ENCODE data around the gene MTSS2. TPM values are rescaled to one million over a fixed set of nuclear protein-coding genes. Genes with fewer than 3 reads are reported as not detected.

The MTSS2 gene
- total RNA-seq, 2 experiments from 2014 or later, result 2.0 to 2.5 TPM

DNA sequence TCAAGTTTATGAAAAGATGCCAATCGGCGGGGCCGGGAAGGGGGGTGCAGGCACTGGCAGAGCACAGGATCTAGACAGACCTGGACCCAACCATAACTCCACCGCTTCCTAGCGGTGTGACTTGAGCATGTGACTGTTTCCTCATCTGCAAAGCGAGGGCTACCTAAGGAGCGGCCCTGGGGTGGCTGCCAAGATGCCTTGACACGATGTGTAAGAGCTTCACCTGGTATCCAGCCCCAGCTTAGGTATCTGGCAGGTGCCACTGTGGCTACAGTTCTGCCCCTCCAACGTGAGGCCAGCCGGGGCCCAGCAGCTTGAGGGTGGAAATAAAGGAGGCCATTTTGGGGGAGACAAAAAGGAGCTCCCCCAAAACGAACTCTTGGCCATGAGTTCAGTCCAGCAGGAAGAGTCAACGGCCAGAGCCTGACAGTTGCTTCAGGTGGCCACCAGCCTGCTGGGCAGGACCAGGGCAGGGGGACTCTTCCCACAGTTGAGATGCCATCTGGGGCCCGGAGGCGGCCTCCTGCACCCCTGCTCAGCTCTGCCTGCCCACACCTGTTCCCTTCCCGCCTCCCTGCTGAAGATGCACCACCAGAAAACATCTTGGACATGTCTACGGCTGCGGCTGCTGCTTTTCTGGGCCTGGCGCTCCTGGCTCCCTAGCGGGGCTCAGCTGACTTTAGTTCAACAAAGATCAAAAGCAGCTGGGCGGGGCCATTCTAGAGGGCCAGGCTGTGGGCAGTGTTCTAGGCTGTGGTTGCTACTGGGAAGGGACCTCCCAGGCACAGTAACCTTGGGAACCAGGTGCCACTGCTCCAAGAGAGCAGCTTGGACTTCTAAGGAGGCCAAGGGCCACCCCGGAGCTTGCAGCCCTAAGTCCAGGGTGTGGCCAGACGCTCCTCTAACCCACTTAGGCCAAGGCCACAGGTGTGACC is 3.4 kb upstream of the MTSS2 start:
- POLR2A ChIA-PET, result no interaction called here
- CTCF ChIA-PET, result interaction anchor here (0.7 to 2.2 kb wide), 2 partner anchors 10 to 81 kb away, joined by 3 to 6 read pairs; no protein-coding TSS in a partner anchor

DNA sequence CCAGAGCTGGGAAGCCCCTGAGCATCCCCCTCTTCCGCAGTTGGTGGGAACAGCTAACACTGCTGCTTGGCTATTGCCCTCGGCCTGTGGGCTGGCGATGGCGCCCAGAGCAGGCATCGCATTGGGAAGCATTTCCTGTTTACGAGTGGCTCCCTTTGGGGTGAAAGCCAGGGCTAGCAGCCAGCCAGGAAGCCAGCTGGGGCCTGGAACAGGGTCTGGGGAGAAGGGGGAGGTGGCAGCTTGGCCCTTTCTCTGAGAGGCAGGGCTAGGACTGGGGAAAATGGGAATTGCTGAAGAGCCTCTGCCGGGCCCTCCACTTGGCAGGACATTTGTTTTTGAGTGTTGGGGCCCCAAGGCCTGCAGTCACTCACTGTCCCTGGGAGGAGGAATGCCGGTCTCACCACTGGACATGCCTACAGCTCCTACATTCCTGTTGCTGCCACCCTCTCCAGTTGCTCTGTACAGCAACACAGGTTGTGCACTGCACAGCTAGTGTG is 2.4 kb upstream of the MTSS2 start:
- CTCF ChIA-PET, result interaction anchor here (0.5 to 2.2 kb wide), 3 partner anchors 9 to 366 kb away, joined by 3 to 6 read pairs (median 5); no protein-coding TSS in a partner anchor

DNA sequence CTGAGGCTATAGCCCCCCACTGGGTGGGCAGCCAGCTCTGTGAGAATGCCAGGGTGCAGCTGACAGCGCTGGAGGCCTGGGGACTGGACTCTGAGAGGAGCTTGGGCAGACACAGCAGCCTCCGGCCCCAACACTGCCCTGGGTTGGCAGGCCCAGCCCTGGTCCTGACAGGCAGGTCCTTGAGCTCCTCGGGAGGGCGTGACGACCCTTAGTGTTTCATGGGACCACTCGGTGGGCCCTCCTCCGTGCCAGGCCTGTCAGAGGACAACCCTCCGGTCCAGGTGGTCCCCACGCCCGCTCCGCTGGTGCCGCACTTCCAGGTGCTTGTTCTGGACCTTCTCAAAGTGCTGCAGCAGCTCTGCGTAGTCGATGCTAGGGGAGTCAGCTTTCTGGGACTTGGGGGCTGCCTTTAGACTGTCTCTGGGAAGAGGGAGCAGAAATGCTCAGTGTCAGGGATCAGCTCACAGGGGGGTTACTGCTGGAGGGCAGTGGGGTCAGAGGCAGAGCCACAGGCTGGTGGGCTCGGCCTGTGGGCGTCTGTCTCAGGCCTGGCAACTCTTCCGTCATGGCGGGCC is 1.9 kb upstream of the MTSS2 start:
- ChIA-PET CTCF (interaction anchor here (0.5 to 2.2 kb wide), 4 partner anchors 8 to 366 kb away, joined by 3 to 8 read pairs (median 6); no protein-coding TSS in a partner anchor), POLR2A (no interaction called here)

More for the DNA sequence above, 2.4 kb upstream of the MTSS2 start:
- POLR2A ChIA-PET, result no interaction called here

DNA sequence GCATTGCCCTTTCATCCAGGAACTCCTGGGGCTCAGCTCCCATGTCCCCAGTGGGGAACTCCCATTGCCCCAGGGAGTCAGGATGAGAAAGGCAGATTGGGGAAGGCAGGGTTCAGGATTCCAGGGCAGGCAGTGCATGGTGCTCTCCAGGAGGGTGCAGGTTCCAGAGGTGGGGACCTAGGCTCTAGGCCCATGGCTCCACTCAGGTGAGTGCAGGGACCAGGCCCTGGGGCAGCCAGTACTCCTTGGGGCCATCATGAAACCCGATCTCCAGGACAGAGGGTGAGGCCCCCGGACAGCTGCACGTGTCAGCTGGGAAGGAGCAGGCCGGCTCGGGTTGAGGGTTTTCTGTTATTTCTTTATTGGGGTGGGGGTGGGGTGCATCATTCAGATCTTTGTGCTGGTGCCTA is 1.3 kb upstream of the MTSS2 start:
- POLR2A ChIA-PET, result no interaction called here

DNA sequence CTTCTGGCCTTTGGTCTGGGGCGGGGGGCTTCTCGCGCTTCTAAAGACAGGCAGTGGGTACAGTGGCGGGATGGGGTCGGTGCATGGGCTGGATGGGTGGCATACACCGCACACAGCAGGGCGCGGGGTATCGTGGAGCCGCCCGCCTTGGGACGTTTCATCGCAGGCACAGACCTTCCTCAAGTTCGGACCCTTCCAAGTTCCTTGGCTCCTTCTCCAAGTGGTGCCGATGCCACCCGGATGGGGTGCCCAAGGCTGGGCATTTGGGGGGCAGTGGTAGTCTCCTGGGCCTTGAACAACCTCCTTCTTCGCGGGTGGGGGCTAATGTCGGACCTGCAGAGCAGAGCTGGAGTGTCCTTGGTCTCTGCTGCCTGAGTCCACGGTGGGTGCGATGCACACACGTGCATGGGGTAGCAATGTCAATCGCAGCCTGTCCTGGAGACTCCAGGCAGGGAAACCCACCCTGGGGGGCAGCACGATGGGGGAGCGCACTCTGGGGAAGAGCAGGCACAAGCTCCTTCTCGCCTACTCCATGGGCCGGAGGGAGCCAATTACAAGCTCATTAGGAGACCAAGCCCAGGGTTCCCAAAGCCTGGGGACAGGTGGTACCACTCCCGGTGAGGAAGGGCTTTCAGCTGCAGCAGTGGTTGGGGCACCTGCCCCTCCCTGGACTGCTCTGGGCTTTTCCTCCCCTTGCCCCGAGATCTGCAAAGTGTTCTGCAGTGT is 686 bp upstream of the MTSS2 start:
- POLR2A ChIA-PET, result no interaction called here
- CTCF ChIA-PET, result interaction anchor here (1.7 kb wide), 1 partner anchor 85 kb away, joined by 8 read pairs; no protein-coding TSS in a partner anchor

More for the DNA sequence above, 1.3 kb upstream of the MTSS2 start:
- CTCF ChIA-PET, result interaction anchor here (0.9 to 2.2 kb wide), 3 partner anchors 8 to 84 kb away, joined by 3 to 8 read pairs (median 6); no protein-coding TSS in a partner anchor

DNA sequence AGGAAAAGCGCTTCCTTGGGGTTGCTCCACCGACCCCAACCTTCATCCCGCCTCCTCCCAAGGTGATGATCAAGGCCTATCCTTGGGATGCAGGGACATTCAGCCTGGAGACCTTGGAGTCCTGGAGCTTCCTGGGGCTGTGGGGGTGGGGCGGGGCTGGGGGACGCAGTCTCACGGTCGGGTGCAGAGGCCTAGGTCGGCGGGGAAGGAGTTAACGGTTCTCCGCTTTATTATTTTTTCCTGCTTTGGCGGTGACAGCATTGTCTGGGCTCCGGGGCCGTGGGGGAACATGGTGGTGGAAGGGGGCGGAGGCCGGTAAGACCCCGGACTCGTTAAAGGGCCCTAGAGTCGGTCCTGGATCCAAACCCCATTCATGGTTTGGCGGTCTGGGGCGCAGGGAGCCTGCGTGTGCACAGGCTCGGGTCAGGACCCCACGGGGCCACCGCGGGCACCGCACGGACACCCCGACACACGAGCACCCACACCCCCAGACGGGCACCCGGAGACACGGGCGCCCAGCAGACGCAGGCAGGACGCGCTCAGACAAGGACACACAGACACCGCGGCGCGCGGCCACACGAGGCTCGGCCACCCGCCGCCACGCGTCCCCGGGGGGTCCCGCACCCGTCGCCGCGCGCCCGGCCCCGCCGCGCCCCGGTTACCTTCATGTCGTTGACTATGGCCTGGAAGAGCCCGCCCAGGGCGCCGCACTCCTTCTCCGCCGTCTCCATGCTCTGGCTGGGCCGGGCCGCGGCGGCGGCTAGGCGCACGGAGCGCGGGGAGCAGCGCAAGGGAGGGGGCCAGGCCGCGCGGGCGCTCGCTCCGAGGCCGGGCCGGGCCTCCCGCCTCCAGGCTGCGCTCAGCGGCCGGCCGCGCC is 554 bp downstream of the MTSS2 start:
- ChIA-PET POLR2A (no interaction called here), CTCF (interaction anchor here (1.2 kb wide), 1 partner anchor 86 kb away, joined by 5 read pairs; no protein-coding TSS in a partner anchor)

DNA sequence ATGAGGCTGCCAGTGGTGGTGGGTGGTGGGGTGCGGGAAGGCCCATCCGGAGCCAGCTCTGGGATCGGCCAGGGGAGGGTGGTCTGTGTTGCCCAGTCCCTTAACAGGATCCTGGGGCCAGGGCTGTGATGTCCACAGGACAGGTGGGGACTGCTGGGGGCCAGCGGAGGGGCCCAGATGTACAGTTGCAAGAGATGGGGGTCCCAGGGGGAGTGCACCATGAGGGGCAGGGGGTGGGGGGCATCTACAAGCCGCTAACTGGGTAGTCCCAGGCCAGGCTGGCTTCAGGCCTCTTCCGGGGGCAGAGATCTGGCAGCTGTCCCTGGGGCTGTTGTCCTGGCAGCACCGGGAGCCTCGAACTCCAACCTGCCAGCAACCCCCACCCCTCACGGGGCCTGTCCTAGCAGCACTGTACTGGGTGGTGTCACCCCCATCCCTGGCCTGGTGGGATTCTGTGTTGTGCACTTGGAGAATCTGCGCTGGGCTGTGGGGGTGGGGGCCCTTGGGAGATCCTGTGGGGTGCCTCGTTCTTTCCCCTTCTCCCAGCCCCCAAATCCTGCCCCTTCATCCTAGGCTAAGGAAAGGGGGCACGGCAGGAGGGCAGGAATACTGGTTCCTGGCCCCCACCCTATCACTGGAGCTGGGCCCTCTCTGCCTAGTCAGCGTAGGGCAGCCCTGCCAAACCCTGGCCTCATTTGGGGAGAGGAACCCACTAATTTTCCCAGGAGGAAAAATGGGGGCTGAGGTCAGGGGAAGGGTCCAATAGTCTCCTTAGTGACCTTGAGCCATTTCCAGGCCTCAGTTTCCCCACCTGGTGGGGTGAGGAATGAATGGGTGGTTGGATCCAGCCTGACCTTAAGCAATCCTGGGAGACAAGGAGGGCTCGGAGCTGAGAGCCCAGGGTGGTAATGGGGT is 1.4 kb downstream of the MTSS2 start:
- CTCF ChIA-PET, result interaction anchor here (1.2 kb wide), 1 partner anchor 87 kb away, joined by 5 read pairs; no protein-coding TSS in a partner anchor
- POLR2A ChIA-PET, result no interaction called here

DNA sequence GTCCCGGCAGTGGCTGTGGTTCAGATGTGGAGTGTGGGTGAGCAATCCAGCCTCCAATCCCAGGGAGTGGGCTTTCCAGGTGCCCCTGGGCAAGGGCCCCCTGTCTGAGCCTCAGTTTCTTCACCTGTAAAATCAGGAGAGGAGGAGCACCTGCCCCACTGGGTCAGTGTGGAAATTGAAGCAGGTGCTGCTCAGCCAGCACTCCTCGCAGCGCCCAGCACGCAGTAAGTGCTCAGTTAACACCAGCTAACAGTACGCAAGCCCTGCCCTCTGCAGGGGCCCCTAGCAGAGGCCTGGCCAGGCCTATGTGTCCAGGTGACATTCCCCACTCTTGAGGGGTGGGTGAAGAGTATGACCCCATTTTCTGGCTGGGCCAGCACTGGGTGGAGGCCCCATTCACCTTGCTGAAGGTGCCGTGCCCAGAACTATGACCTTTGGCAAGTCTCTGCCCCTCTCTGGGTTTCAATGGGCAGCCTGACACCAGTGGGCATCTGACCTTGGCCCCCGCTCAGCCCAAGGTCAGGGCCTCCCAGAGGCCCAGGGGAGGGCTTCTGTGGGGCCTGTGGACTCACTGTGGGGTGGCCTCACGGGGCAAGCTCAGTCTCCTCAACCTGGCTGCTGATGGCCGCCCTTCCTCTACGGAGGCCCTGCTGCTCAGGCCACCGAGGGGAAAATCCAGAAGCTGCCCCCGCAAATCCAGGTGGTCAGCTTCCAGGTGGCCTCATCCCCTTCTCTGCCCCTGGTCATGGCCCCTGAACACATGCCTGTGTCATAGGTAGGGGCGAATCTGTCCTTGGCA is 2.5 kb downstream of the MTSS2 start:
- ChIA-PET POLR2A (no interaction called here), CTCF (interaction anchor here (1.0 kb wide), 1 partner anchor 1559 kb away, joined by 3 read pairs; no protein-coding TSS in a partner anchor)

DNA sequence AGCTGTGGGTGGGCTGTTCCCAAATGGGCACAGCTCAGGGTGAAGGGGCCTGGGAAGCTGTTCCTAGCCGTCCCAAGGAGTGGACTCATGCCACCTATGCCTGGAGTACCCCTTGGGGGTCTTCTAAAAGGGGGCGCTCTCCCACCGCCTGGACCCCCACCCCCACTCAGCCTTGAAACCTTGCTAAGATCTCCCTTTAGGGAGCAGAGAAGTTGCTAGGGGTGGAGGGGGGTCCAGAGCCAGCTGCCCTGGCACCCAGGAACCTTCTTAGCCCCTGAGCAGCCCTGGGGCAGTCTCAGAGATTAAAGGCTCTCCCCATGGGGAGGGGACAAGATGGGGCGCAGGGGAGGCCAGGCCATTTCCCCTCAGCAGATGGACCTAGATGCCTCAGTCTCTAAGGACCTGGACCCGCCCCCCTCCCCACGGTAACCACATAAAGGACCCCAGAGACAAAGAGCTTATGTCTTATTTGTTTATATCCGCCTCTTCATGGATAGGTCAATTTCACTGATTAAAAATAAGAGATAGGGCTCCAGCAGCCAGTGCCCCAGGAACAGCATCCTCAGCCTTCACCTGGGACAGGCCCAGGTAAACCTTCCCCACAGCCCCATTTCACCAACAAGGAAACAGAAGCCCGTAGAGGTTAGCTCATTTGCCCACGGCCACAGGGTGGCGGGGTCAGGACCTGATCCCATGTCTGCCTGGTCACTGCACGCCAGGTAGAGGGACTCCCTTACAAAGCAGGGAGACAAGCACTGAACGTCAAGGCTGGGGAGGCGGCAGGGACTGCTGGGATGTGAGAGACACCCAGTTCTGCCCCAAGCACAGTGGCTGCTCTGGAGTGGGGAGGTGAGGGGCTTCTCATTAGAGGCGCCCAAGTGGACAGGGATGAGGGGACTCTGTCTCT is 3.4 kb downstream of the MTSS2 start:
- CTCF ChIA-PET, result interaction anchor here (0.5 to 1.0 kb wide), 2 partner anchors 11 to 1559 kb away, joined by 3 read pairs; no protein-coding TSS in a partner anchor
- POLR2A ChIA-PET, result no interaction called here

DNA sequence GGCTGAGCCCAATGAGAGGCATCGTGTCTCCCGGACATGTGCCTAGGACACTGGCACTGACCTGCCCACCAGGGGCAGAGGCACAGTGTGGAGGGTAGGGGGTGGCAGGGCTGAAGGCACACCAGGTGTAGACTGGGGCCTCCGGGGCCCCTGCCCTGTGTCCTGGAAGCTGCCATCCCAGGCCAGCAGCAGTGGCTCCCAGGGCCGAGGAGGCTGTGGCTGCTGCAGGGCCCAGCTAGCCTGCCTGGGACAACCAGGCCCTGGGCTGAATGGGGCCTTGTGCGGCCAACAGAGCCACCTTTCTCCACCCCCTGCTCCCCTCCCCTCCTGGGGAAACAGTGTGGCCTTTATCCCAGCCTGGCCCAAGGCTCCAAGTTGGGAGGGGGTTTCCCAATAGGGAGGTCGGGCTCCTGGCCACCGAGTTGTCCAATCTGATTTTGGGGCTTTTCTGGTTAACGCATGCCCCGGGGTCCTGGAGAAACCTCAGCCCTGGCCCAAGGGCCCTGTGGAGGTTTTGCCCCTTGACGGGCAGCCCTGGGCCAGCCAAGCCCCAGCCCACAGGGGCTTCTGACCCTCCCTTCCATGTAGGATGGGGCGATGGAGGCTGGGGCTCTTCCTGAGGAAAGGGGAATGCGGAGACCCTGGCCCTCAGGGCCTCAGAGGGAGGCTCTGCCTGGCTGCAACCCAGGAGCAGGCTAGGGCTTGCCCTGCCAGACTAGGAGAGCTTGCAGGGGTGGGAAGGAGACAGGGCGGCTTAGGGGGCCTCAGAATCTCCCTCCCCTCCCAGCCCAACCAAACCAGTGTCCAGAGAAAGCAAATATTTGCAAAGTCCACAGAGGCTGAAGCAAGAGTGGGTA is 4.2 kb downstream of the MTSS2 start:
- POLR2A ChIA-PET, result no interaction called here
- CTCF ChIA-PET, result interaction anchor here (0.5 to 1.6 kb wide), 2 partner anchors 10 to 88 kb away, joined by 3 to 5 read pairs; no protein-coding TSS in a partner anchor

DNA sequence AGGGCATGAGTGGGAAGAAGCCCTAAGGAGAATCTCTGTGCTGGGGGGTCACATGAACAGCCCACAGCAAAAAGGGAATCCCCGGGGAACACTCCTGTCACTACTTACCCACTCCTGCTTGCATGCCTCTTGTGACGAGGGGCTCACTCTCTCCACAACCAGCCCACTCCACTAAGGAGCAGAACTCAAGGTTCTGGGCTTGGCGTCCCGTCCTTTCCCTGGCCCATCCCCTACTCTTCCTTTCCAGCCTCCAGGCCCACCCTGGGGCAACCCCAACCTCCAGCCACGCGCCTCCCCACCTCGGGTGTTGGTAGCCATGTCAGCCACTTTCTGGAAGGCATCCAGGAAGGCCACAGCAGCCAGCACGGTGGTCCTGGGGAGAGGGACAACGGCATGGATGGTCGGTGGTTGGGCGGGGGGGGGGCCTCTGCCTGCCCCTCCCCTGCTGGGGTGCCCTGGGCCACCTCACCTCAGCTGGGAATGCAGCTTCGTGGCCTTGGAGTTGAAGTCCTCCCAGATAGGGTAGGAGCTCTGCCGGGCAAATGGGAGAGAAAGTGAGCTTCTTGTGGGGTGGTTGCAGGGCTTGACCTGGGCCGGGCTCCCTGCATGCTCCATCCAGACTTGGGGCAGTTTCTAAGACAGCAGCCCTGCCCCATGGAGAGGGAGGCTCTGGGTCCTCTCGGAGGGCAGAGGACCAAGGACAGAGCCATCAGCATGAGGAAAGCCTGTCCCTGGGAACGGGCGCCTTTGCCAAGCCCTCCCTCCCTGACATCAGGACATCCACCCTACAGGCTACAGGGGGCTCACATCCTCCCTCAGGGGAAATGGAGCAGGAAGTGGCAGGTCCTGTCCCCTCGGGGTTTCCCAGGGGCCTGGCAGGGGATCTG is 5.1 kb downstream of the MTSS2 start:
- ChIA-PET POLR2A (interaction anchor here (0.6 kb wide), 1 partner anchor 90 kb away, joined by 4 read pairs; no protein-coding TSS in a partner anchor), CTCF (interaction anchor here (0.7 to 1.6 kb wide), 2 partner anchors 78 to 89 kb away, joined by 3 to 5 read pairs; no protein-coding TSS in a partner anchor)

DNA sequence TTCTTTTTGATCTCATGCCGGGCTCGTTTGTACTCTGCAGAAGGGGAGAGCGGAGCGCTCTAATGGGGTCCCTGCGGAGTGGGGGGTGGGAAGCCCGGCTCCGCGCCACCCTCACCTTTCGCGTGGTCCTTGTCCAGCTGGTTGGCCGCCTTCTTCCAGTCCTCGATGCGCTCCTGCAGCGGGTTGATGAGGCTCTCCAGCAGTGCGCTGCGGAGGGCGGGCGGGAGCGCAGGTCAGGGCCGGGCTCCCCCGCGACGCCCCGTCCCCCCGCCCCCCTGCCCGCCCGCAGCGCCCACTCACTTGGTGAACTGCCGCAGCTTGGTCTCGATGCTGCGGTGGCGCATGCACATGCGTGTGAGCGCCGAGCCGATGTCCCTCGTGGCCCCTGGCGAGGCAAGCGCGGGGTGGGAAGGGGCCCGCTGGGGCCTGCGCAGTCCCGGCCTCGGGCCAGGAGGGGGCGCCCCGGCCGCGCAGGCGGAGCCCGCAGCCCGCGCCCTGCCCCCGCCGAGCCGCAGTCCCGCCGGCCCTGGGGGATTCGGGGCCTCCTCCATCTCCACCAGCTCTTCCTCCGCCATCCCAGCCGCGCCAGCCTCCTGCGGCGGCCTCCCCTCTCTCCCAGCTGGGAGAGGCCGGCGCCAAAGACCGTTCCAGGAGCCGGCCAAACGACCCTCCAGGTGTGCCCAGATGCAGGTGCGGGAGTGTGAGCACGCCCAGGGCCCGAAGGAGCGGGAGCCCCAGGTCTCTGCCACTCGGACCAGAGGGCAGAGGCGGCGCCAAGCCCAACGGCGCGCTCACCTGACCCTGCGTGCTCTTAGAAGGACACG is 6.0 kb downstream of the MTSS2 start:
- ChIA-PET CTCF (interaction anchor here (0.6 to 1.7 kb wide), 7 partner anchors 8 to 94 kb away, joined by 3 to 6 read pairs (median 4); no protein-coding TSS in a partner anchor), POLR2A (interaction anchor here (0.6 kb wide), 1 partner anchor 91 kb away, joined by 4 read pairs; no protein-coding TSS in a partner anchor)
